ENCODE measurements around the gene OR1I1.
"Not testable (repeated sequence)": the region's sequence is repeated elsewhere in the genome, so short reads cannot be mapped to it uniquely, and the experiment has no call there.

Gene OR1I1

DNA sequence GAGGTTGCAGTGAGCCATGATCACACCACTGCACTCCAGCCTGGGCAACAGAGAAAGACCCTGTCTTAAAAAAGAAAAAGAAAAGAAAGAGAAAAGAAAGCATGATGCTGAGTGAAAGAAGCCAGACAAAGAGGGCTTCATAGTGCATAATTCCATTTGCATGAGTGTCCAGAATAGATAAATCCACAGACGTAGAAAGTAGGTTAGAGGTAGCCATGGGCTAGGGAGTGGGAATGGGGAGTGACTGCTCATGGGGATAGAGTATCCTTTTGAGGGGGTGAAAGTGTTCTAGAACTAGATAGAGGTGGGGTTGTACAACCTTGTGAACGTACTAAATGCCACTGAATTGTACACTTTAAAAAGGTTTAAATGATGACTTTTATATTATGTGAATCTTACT lies 7.6 kb upstream of the OR1I1 start:
- no peaks in the 10 kb centered on the region for H3K9me2 ChIP-seq (replicated peaks; ENCODE audit: control insufficient read depth, low read length)
- no peaks in the 10 kb centered on the region for H3K36me3 ChIP-seq (ENCODE audit: control insufficient read depth, low read length)
- no peaks in the 10 kb centered on the region for H3K9me3 ChIP-seq (ENCODE audit: control insufficient read depth, insufficient read depth, low read length)
- H4K20me1 ChIP-seq (ENCODE audit: control insufficient read depth, insufficient read depth, low read depth, low read length): no peaks in the 10 kb centered on the region
- H3K4me2 ChIP-seq (ENCODE audit: low read length): no peak overlapping the region
- no peaks in the 10 kb centered on the region for H3K4me1 ChIP-seq (ENCODE audit: control insufficient read depth, low read length)
- no peak overlapping the region for H3K27ac ChIP-seq (ENCODE audit: low read depth, low read length)
- no peaks in the 10 kb centered on the region for H3F3A ChIP-seq (ENCODE audit: control insufficient read depth, insufficient read depth)
- no peaks in the 10 kb centered on the region for H3K79me2 ChIP-seq (ENCODE audit: control insufficient read depth, low read length)
- TF ChIP-seq EZH2phosphoT487 (IDR thresholded peaks at IDR 0.05; ENCODE audit: borderline replicate concordance, low read length) (no peak), CTCF (IDR thresholded peaks at IDR 0.05; ENCODE audit: low read depth, low read length, poor library complexity, severe bottlenecking) (no peak)
- H3K4me3 ChIP-seq (ENCODE audit: low read length): no peak overlapping the region
- H3K27me3 ChIP-seq (ENCODE audit: control insufficient read depth, low read length): no peaks in the 10 kb centered on the region

GRCh38 chr19:15075806-15076205 lies 6.2 kb upstream of the OR1I1 start:
- TF ChIP-seq EZH2phosphoT487 (IDR thresholded peaks at IDR 0.05; ENCODE audit: borderline replicate concordance, low read length) (no peak), CTCF (IDR thresholded peaks at IDR 0.05; ENCODE audit: low read depth, low read length, poor library complexity, severe bottlenecking) (no peak)
- no peaks in the 10 kb centered on the region for H3K27me3 ChIP-seq (ENCODE audit: control insufficient read depth, low read length)
- H3K9me3 ChIP-seq (ENCODE audit: control insufficient read depth, insufficient read depth, low read length): no peaks in the 10 kb centered on the region
- no peaks in the 10 kb centered on the region for H3K79me2 ChIP-seq (ENCODE audit: control insufficient read depth, low read length)
- no peaks in the 10 kb centered on the region for H3K4me1 ChIP-seq (ENCODE audit: control insufficient read depth, low read length)
- H3F3A ChIP-seq (ENCODE audit: control insufficient read depth, insufficient read depth): no peaks in the 10 kb centered on the region
- H3K9me2 ChIP-seq (replicated peaks; ENCODE audit: control insufficient read depth, low read length): no peaks in the 10 kb centered on the region
- H3K4me2 ChIP-seq (ENCODE audit: low read length): no peak overlapping the region
- no peaks in the 10 kb centered on the region for H3K36me3 ChIP-seq (ENCODE audit: control insufficient read depth, low read length)
- H3K4me3 ChIP-seq (ENCODE audit: low read length): no peak overlapping the region
- H3K27ac ChIP-seq (ENCODE audit: low read depth, low read length): no peak overlapping the region
- H4K20me1 ChIP-seq (ENCODE audit: control insufficient read depth, insufficient read depth, low read depth, low read length): no peaks in the 10 kb centered on the region

- not testable (repeated sequence) for H4K20me1 ChIP-seq (ENCODE audit: control insufficient read depth, insufficient read depth, low read depth, low read length); H3K79me2 ChIP-seq (ENCODE audit: control insufficient read depth, low read length); H3K9me3 ChIP-seq (ENCODE audit: control insufficient read depth, insufficient read depth, low read length); H3K4me3 ChIP-seq (ENCODE audit: low read length); H3F3A ChIP-seq (ENCODE audit: control insufficient read depth, insufficient read depth); H3K36me3 ChIP-seq (ENCODE audit: control insufficient read depth, low read length); H3K27ac ChIP-seq (ENCODE audit: low read depth, low read length); H3K4me1 ChIP-seq (ENCODE audit: control insufficient read depth, low read length); H3K4me2 ChIP-seq (ENCODE audit: low read length); H3K27me3 ChIP-seq (ENCODE audit: control insufficient read depth, low read length); H3K9me2 ChIP-seq (replicated peaks; ENCODE audit: control insufficient read depth, low read length)
Measured at GRCh38 chr19:15080002-15080401, 2.0 kb upstream of the OR1I1 start.

DNA sequence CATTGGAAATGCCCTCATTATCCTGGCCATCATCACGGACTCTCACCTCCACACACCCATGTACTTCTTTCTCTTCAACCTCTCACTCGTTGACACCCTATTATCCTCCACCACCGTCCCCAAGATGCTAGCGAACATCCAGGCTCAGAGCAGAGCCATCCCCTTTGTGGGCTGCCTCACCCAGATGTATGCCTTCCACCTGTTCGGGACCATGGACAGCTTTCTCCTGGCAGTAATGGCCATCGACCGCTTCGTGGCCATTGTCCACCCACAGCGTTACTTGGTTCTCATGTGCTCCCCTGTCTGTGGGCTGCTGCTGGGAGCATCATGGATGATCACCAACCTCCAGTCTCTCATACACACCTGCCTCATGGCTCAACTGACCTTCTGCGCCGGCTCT lies 5.2 kb downstream of the OR1I1 start:
- Histone ChIP-seq H3K27me3 (ENCODE audit: control insufficient read depth, low read length) (no peaks in the 10 kb centered on the region), H3K4me1 (ENCODE audit: control insufficient read depth, low read length) (peaks cover 2% of the 10 kb centered on the region), H3K27ac (ENCODE audit: low read depth, low read length) (no peak overlapping the region), H3K36me3 (ENCODE audit: control insufficient read depth, low read length) (no peaks in the 10 kb centered on the region), H3K4me3 (ENCODE audit: low read length) (no peak overlapping the region), H3K9me2 (replicated peaks; ENCODE audit: control insufficient read depth, low read length) (no peaks in the 10 kb centered on the region), H4K20me1 (ENCODE audit: control insufficient read depth, insufficient read depth, low read depth, low read length) (no peaks in the 10 kb centered on the region), H3F3A (ENCODE audit: control insufficient read depth, insufficient read depth) (no peaks in the 10 kb centered on the region), H3K79me2 (ENCODE audit: control insufficient read depth, low read length) (no peaks in the 10 kb centered on the region), H3K9me3 (ENCODE audit: control insufficient read depth, insufficient read depth, low read length) (no peaks in the 10 kb centered on the region), H3K4me2 (ENCODE audit: low read length) (no peak overlapping the region)
- no peak for TF ChIP-seq CTCF (IDR thresholded peaks at IDR 0.05; ENCODE audit: low read depth, low read length, poor library complexity, severe bottlenecking)
- TF ChIP-seq EZH2phosphoT487 (IDR thresholded peaks at IDR 0.05; ENCODE audit: borderline replicate concordance, low read length): no peak
